HUES64 (cell line): ENCODE results near the gene ADAM12.
A peak's percentile ranks its signal among the peaks of the same experiment; 100 is the strongest.

Experiments used
- H3K27ac ChIP-seq: 2 replicates; pipeline ENCODE4 v1.7.0; 2013; ENCODE audit warnings: low read depth, low read length, inconsistent platforms
- H3K27me3 ChIP-seq: 2 replicates; pipeline ENCODE4 v1.6.1; 2013; ENCODE audit warnings: mild to moderate bottlenecking, low read length; ENCODE audit not compliant: insufficient read depth
- H3K36me3 ChIP-seq: 2 replicates; pipeline ENCODE4 v1.6.1; 2013; ENCODE audit warnings: mild to moderate bottlenecking, low read length; ENCODE audit not compliant: insufficient read depth
- H3K4me1 ChIP-seq: 2 replicates; pipeline ENCODE4 v1.6.1; 2013; ENCODE audit warnings: mild to moderate bottlenecking, low read length, moderate library complexity; ENCODE audit not compliant: insufficient read depth
- H3K4me3 ChIP-seq: 2 replicates; pipeline ENCODE4 v1.5.1; 2013; ENCODE audit warnings: mild to moderate bottlenecking, low read length, moderate library complexity
- H3K9ac ChIP-seq: 2 replicates; pipeline ENCODE4 v1.6.1; 2013; ENCODE audit warnings: mild to moderate bottlenecking, low read depth, low read length
- H3K9me3 ChIP-seq: 2 replicates; pipeline ENCODE4 v1.6.1; 2013; ENCODE audit warnings: low read depth, low read length; ENCODE audit not compliant: insufficient read depth
- WGBS: fragments of 150-250, 120-280 bp; methylation state at CpG from one replicate; pipeline ENCODE4 v1.1.7; 2013; ENCODE audit warnings: missing lambda C conversion rate; 5-methylcytosine and 5-hydroxymethylcytosine counted together

Gene ADAM12

GRCh38 chr10:126155528-126155927 is 232.7 kb downstream of the ADAM12 start:
- no peaks in the 10 kb centered on the region for H3K27me3 ChIP-seq
- peaks cover 59% of the 10 kb centered on the region for H3K4me1 ChIP-seq
- peaks cover 3% of the 10 kb centered on the region; the same call in 1 of the 2 replicates for H3K36me3 ChIP-seq
- no peak overlapping the region for H3K9ac ChIP-seq
- H3K9me3 ChIP-seq = peaks cover 9% of the 10 kb centered on the region; the same call in 1 of the 2 replicates
- no peak overlapping the region; the same call in 1 of the 2 replicates for H3K27ac ChIP-seq
- 54% methylated on average over 3 of the region's 3 CpGs for WGBS
- H3K4me3 ChIP-seq = no peak overlapping the region

GRCh38 chr10:126153711-126154628 is 234.3 kb downstream of the ADAM12 start:
- Histone ChIP-seq H3K9me3 (peaks cover 15% of the 10 kb centered on the region; the same call in 1 of the 2 replicates), H3K9ac (peak overlapping the region; percentile 20; the same call in 1 of the 2 replicates), H3K36me3 (peaks cover 3% of the 10 kb centered on the region; the same call in 1 of the 2 replicates), H3K4me3 (0 out of 2 replicates have a peak overlapping the region, but pooled peaks have one; percentile 1), H3K4me1 (peaks cover 57% of the 10 kb centered on the region), H3K27me3 (no peaks in the 10 kb centered on the region), H3K27ac (peak overlapping the region; percentile 89)
- WGBS = 33% methylated on average over 2 of the region's 2 CpGs

- WGBS = 74% methylated on average over 7 of the region's 7 CpGs
- peaks cover 25% of the 10 kb centered on the region for H3K9me3 ChIP-seq
- peak overlapping the region; percentile 23 for H3K27ac ChIP-seq
- H3K4me1 ChIP-seq = peaks cover 28% of the 10 kb centered on the region
- H3K36me3 ChIP-seq = peaks cover 3% of the 10 kb centered on the region; the same call in 1 of the 2 replicates
- no peak overlapping the region for H3K4me3 ChIP-seq
- H3K9ac ChIP-seq = peak overlapping the region; percentile 5; the same call in 1 of the 2 replicates
- H3K27me3 ChIP-seq = no peaks in the 10 kb centered on the region
Observed at GRCh38 chr10:126147866-126148587, 240.2 kb downstream of the ADAM12 start.

- Histone ChIP-seq H3K27me3 (no peaks in the 10 kb centered on the region), H3K4me1 (peaks cover 17% of the 10 kb centered on the region), H3K36me3 (peaks cover 3% of the 10 kb centered on the region; the same call in 1 of the 2 replicates), H3K9ac (no peak overlapping the region), H3K9me3 (peaks cover 27% of the 10 kb centered on the region), H3K27ac (no peak overlapping the region), H3K4me3 (no peak overlapping the region)
- WGBS = 95% methylated on average over 6 of the region's 6 CpGs
Observed at GRCh38 chr10:126146771-126147170, 241.5 kb downstream of the ADAM12 start.

- no peaks in the 10 kb centered on the region for H3K36me3 ChIP-seq
- H3K27ac ChIP-seq = no peak overlapping the region
- H3K4me1 ChIP-seq = peaks cover 7% of the 10 kb centered on the region
- H3K9ac ChIP-seq = no peak overlapping the region
- no peak overlapping the region for H3K4me3 ChIP-seq
- H3K27me3 ChIP-seq = no peaks in the 10 kb centered on the region
- peaks cover 13% of the 10 kb centered on the region for H3K9me3 ChIP-seq
- 94% methylated on average over 2 of the region's 2 CpGs for WGBS
Observed at GRCh38 chr10:126143117-126143516, 245.2 kb downstream of the ADAM12 start.

GRCh38 chr10:126140746-126141273 is 247.5 kb downstream of the ADAM12 start:
- WGBS = 92% methylated on average over 4 of the region's 4 CpGs
- Histone ChIP-seq H3K4me1 (0 out of 2 replicates have a peak, but pooled peaks cover 4% of the 10 kb centered on the region), H3K9ac (no peak overlapping the region), H3K4me3 (no peak overlapping the region), H3K27me3 (no peaks in the 10 kb centered on the region), H3K36me3 (no peaks in the 10 kb centered on the region), H3K27ac (no peak overlapping the region), H3K9me3 (0 out of 2 replicates have a peak, but pooled peaks cover 7% of the 10 kb centered on the region)

GRCh38 chr10:126137562-126138221 is 250.6 kb downstream of the ADAM12 start:
- WGBS = 67% methylated on average over 3 of the region's 4 CpGs
- H3K4me3 ChIP-seq = no peak overlapping the region
- H3K9ac ChIP-seq = no peak overlapping the region

GRCh38 chr10:126135941-126136595 is 252.2 kb downstream of the ADAM12 start:
- WGBS = 71% methylated on average over 8 of the region's 8 CpGs
- Histone ChIP-seq H3K27me3 (no peaks in the 10 kb centered on the region), H3K27ac (no peak overlapping the region), H3K4me1 (peaks cover 8% of the 10 kb centered on the region; the same call in 1 of the 2 replicates), H3K9ac (no peak overlapping the region), H3K9me3 (no peaks in the 10 kb centered on the region), H3K4me3 (no peak overlapping the region), H3K36me3 (no peaks in the 10 kb centered on the region)

More at GRCh38 chr10:126137562-126138221, 250.6 kb downstream of the ADAM12 start:
- Histone ChIP-seq H3K4me1 (peaks cover 8% of the 10 kb centered on the region; the same call in 1 of the 2 replicates), H3K27me3 (no peaks in the 10 kb centered on the region), H3K9me3 (0 out of 2 replicates have a peak, but pooled peaks cover 2% of the 10 kb centered on the region), H3K36me3 (no peaks in the 10 kb centered on the region), H3K27ac (no peak overlapping the region)

- Histone ChIP-seq H3K9ac (no peak overlapping the region), H3K4me1 (peaks cover 8% of the 10 kb centered on the region; the same call in 1 of the 2 replicates), H3K4me3 (no peak overlapping the region), H3K27ac (no peak overlapping the region), H3K36me3 (no peaks in the 10 kb centered on the region), H3K9me3 (no peaks in the 10 kb centered on the region), H3K27me3 (no peaks in the 10 kb centered on the region)
- 80% methylated on average over 4 of the region's 4 CpGs for WGBS
Observed at GRCh38 chr10:126135177-126135576, 253.1 kb downstream of the ADAM12 start.
